GM13977 (cell line): Measurements from ENCODE around the gene CIDEB.

Experiments
- DNase-seq: peaks from one replicate; pipeline ENCODE4 v3.0.0; 2012; ENCODE audit warnings: low spot score
- in situ Hi-C: fragments of 300-500 bp; cut with MboI; formaldehyde crosslinking; loops from one replicate; pipeline ENCODE4 v1.12.0; 2022; ENCODE audit warnings: low sequenced_read_pairs, low pct_unique_long_range_greater_than_20kb, mixed read lengths, inconsistent platforms; ENCODE audit not compliant: unreplicated experiment
- TF ChIP-seq, protein P1 (sequence below): IDR thresholded peaks from 2 replicates; pipeline ENCODE4 v1.5.1; 2012; ENCODE audit warnings: mild to moderate bottlenecking, control low read depth; ENCODE audit not compliant: insufficient read depth; ENCODE audit errors: extremely low read depth, missing control alignments

CIDEB gene

DNA sequence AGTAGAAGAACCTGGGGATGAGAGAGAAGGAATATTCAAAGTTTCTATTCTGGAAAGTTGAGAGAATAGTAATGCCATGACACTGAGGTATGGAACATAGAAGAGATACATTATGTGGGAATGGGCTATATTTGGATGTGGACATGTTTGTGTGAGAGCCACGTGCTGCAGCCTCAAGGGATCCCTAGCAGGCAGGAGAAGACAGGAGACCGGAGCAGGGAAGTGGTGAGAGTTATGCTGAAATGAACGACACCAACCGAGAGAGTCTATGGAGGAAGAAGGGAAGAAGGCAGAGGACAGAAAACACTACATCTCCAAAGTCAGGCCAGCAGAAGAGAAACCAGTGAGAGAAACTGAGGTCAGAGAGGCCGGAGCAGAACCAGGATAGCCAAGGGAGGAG lies 42.0 kb upstream of the CIDEB start:
- TF ChIP-seq, protein P1, sequence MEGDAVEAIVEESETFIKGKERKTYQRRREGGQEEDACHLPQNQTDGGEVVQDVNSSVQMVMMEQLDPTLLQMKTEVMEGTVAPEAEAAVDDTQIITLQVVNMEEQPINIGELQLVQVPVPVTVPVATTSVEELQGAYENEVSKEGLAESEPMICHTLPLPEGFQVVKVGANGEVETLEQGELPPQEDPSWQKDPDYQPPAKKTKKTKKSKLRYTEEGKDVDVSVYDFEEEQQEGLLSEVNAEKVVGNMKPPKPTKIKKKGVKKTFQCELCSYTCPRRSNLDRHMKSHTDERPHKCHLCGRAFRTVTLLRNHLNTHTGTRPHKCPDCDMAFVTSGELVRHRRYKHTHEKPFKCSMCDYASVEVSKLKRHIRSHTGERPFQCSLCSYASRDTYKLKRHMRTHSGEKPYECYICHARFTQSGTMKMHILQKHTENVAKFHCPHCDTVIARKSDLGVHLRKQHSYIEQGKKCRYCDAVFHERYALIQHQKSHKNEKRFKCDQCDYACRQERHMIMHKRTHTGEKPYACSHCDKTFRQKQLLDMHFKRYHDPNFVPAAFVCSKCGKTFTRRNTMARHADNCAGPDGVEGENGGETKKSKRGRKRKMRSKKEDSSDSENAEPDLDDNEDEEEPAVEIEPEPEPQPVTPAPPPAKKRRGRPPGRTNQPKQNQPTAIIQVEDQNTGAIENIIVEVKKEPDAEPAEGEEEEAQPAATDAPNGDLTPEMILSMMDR = no peak
- in situ Hi-C loops = loop anchor here (25.0 kb wide), 1 partner anchor 313 kb away; no protein-coding TSS in a partner anchor
- DNase-seq = no peak

DNA sequence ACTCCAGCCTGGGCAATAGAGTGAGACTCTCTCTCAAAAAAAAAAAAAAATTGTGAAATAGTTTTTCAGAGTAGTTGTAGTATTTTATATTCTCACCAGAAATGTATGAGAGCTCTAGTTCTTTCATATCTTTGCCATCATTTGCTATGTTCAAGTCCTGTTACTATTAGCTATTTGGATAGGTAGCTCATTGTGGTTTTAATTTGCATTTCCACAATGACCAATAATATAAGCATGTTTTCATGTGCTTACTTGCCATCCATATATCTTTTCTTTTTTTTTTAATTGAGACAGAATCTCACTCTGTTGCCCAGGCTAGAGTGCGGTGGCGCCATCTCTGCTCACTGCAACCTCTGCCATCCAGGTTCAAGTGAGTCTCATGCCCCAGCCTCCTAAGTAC lies 40.4 kb upstream of the CIDEB start:
- TF ChIP-seq, protein P1 = no peak
- no peak for DNase-seq
- in situ Hi-C loops = loop anchor here (25.0 kb wide), 1 partner anchor 314 kb away; no protein-coding TSS in a partner anchor

DNA sequence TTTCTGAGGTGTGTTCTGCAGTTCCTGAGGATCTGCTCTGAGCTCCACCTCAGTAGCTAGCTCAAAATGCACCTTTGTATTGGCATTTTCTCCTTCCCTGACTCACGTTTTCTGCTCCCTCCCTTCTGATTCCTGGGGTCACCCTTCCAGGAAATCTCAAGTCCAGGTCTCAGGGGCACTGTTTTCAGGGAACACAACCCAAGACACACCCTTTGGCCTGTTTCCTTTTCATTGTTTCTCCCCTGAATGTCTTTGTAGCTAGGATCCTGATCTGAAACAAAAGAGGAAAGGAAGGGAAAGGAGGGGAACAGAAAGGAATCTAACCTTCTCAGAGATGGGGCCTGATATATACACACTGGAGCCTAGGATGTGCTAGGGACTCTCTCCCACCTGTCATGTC lies 39.4 kb upstream of the CIDEB start:
- in situ Hi-C loops = loop anchor here (25.0 kb wide), 1 partner anchor 315 kb away; no protein-coding TSS in a partner anchor
- TF ChIP-seq, protein P1 = no peak
- DNase-seq = no peak

DNA sequence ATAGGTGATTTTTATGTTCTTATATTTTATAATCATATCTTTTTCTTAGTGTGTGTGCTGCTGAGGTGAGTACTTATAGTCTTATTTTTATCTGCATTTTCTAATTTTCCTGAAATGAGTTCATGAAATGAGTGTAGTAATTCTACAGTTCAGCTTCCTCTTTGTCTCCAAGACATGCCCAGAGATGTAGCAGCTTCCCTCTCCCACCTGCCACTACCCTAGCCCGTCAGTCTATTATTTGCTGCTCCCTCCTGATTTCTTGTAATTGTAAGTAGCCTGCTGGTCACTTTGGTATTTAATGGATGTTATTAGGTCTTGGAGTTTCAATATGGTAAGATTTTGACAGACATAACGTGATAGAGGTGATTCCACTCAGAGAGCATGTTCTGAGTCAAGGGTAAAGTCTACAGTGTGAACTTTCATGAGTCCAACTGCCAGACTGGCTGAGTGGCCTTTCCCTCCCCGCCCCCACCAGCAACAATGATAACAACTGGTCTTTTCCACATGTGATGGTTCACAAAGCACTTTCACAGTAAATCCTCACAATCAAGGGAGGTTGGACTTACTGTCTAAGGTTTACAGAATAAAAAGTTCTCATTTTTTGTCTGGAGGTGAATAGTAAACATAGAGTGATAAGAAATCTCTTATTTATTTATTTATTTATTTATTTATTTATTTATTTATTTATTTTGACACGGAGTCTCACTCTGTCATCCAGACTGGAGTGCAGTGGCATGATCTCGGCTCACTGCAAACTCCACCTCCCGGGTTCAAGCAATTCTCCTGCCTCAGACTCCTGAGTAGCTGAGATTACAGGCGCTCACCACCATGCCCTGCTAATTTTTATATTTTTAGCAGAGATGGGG lies 36.3 kb upstream of the CIDEB start:
- DNase-seq = no peak
- TF ChIP-seq, protein P1 = no peak
- in situ Hi-C loops = loop anchor here (25.0 kb wide), 1 partner anchor 318 kb away; no protein-coding TSS in a partner anchor

DNA sequence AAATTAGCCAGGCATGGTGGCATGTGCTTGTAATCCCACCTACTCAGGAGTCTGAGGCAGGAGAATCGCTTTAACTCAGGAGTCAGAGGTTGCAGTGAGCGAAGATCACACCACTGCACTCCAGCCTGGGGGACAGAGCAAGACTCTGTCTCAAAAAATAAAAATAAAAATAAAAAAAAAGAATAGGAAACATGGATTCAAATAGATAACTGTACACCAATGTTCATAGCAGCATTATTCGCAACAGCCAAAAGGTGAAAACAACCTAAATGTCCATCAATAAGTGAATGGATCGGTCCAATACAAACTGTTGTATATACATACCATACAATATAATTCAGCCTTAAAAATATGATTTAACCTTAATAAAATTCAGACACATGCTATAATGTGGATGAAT lies 35.1 kb upstream of the CIDEB start:
- TF ChIP-seq, protein P1 = no peak
- DNase-seq = no peak
- in situ Hi-C loops = loop anchor here (25.0 kb wide), 1 partner anchor 319 kb away; no protein-coding TSS in a partner anchor

DNA sequence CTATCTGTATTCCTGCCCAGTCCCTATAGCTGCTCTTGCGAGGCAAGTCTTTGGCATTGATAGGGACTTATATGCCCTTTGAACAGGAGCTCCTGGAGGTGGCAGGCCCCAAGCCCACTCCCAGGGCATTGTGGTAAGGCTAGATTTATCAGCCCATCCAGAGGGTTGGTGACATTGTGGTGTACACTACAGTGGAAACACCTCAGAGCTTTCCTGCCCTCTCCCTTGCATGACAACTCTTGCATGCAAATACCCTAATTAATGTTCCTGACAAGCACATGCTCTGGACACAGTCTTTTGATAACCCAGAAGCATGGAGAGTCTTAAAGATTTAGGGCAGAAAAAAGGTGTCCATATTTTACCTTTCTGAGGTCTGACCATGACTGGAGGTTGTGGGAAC lies 32.8 kb upstream of the CIDEB start:
- TF ChIP-seq, protein P1 = no peak
- in situ Hi-C loops = loop anchor here (25.0 kb wide), 1 partner anchor 322 kb away; no protein-coding TSS in a partner anchor
- no peak for DNase-seq
